Heart right ventricle (tissue), 16 donors: Measurements from ENCODE around the gene DHX40. TPM values are rescaled to one million over a fixed set of nuclear protein-coding genes. Genes with fewer than 3 reads are reported as not detected.
A peak's percentile ranks its signal among the peaks of the same experiment; 100 is the strongest.

Experiments
- ATAC-seq, 8 donors: fragments of 200-7000 bp; cut with Tn5 transposase; one replicate each; pipeline ENCODE4 v1.9.1; 2020; ENCODE audit warnings: mild to moderate bottlenecking in 8 of 8, moderate library complexity in 8 of 8, moderate number of reproducible peaks in 1 of 8
- DNase-seq, 2 donors: peaks; one replicate each; pipeline ENCODE4 v3.0.0-alpha.2; 2020
- H3K27ac ChIP-seq, 10 donors: fragments of 200-600 bp; sonication (generic) in 2 of 10; one replicate each; pipeline versions ENCODE4 v1.5.0 to v1.8.0; 2020 to 2022; ENCODE audit warnings: mild to moderate bottlenecking in 3 of 10
- H3K27me3 ChIP-seq, 7 donors: fragments of 200-600 bp; one replicate each; pipeline ENCODE4 v1.8.0; 2021 to 2022; ENCODE audit warnings: mild to moderate bottlenecking in 2 of 7
- H3K36me3 ChIP-seq, 9 donors: fragments of 200-600 bp; sonication (generic) in 1 of 9; one replicate each; pipeline versions ENCODE4 v1.5.0 to v1.8.0; 2020 to 2022; ENCODE audit warnings: mild to moderate bottlenecking in 2 of 9
- H3K4me1 ChIP-seq, 9 donors: fragments of 200-600 bp; sonication (generic) in 1 of 9; one replicate each; pipeline versions ENCODE4 v1.5.0 to v1.8.0; 2020 to 2022; ENCODE audit warnings: mild to moderate bottlenecking in 4 of 9
- H3K4me3 ChIP-seq, 10 donors: fragments of 200-600 bp; sonication (generic) in 2 of 10; one replicate each; pipeline versions ENCODE4 v1.5.0 to v1.8.0; 2020 to 2022; ENCODE audit warnings: mild to moderate bottlenecking in 7 of 10, moderate library complexity in 2 of 10
- H3K9me3 ChIP-seq, 11 donors: fragments of 200-600 bp in 10 of 11; sonication (generic) in 2 of 11; one replicate each; pipeline versions ENCODE4 v1.5.0 to v1.8.0; 2013 to 2022; ENCODE audit warnings: mild to moderate bottlenecking in 2 of 11, control low read depth in 1 of 11, moderate library complexity in 1 of 11
- CTCF ChIP-seq, 9 donors: fragments of 200-600 bp; sonication (generic) in 2 of 9; IDR thresholded peaks; one replicate each; pipeline versions ENCODE4 v1.5.0 to v1.8.0; 2021 to 2022; ENCODE audit warnings: antibody characterized with exemption in 9 of 9, mild to moderate bottlenecking in 5 of 9, moderate library complexity in 1 of 9
- WGBS, 2 donors: extraction: QIAGEN DNeasy Blood & Tissue Kit; methylation state at CpG; one replicate each; pipeline ENCODE4 v1.1.7; 2013; ENCODE audit warnings: inconsistent platforms in 1 of 2; 5-methylcytosine and 5-hydroxymethylcytosine counted together
- intact Hi-C, 10 donors: fragments of 100-400 bp; cut with DNase I; formaldehyde crosslinking; loops; one replicate each; pipeline versions ENCODE4 v1.11.1 to v1.14.2; 2022
- polyA plus RNA-seq, 2 donors: library from polyadenylated mRNA; stranded (reverse); fragments of 200-250 nt; gene quantifications; one replicate each; pipeline ENCODE4 v1.2.3, GENCODE V29; 2013
- total RNA-seq, 10 donors: library from RNA; stranded (reverse); fragmentation: NEBNext Ultra II Directional in 3 of 10; extraction: Animal tissue kit (Norgen Biotek cat#: 25700) in 3 of 10; gene quantifications; one replicate each; pipeline versions ENCODE4 v1.2.1 to v1.2.4, GENCODE V29; 2021 to 2023
- donor health status: Arrhythmogenic right ventricular cardiomyopathy.
- donor health status: ischemic (EF 13 %, LVEDD 7.1; RV severe dilation, severe dysfunction).
- donor health status: healthy with polysubstance abuse.
- donor health status: DM: no; HTN: yes; CAD: no.
- donor health status: DM: no; HTN: no; CAD: no.
- donor health status: ischemic (EF 25% LVEDD 6.9; RV normal size, moderate dysfunction).
- donor health status: ischemic (EF 25% LVEDD 5.7; RV mildly dilated, moderate dysfunction).
- donor health status: healthy.
- donor health status: DM: yes; HTN: yes; CAD: no.
- donor health status: Ischemic cardiomyopathy.
- donor health status: ischemic (EF 35%, LVEDD 5.7; RV mildly dilated, moderate dysfunction).
- donor health status: nonischemic (EF 11% LVEDD 7.7; RV severe dilation, severe dysfunction).
- donor health status: DM: yes; HTN: yes; CAD: no.
- donor health status: PGD.
- donor health status: ischemic (EF 29% LVEDD 5.4; RV normal size, mild dysfunction).
- donor health status: nonischemic (EF 23%, LVEDD 6.1; RV moderate dilation, normal function).

The DHX40 gene
- total and polyA plus RNA-seq, 12 donors = 6.9 to 22.9 (median 20.2) TPM

GRCh38 chr17:59611503-59611902 lies 46.1 kb downstream of the DHX40 start:
- intact Hi-C loops = no loop called here
- H3K4me1 ChIP-seq = peaks cover 0 to 3% (median 0%) of the 10 kb centered on the region in 9 donors
- H3K36me3 ChIP-seq = peaks cover 0 to 55% (median 10%) of the 10 kb centered on the region in 9 donors
- ATAC-seq (no peak), DNase-seq (no peak)
- no peak for TF ChIP-seq CTCF (IDR thresholded peaks at IDR 0.05)
- H3K27ac ChIP-seq = no peak overlapping the region
- no peak overlapping the region for H3K4me3 ChIP-seq
- no peaks in the 10 kb centered on the region for H3K27me3 ChIP-seq
- no peaks in the 10 kb centered on the region for H3K9me3 ChIP-seq

- no peak for DNase-seq
- H3K27me3 ChIP-seq = no peaks in the 10 kb centered on the region
- intact Hi-C loops = no loop called here
- 82 to 94% methylated on average over 7 of the region's 7 CpGs for WGBS, 2 donors
- H3K27ac ChIP-seq = no peak overlapping the region
- no peak for ATAC-seq
- peaks cover 3 to 27% (median 14%) of the 10 kb centered on the region in 9 donors for H3K4me1 ChIP-seq
- no peak for TF ChIP-seq CTCF (IDR thresholded peaks at IDR 0.05)
- H3K9me3 ChIP-seq = no peaks in the 10 kb centered on the region
- no peak overlapping the region for H3K4me3 ChIP-seq
- peaks cover 0 to 8% (median 0%) of the 10 kb centered on the region in 9 donors for H3K36me3 ChIP-seq
Observed at GRCh38 chr17:59616253-59616920, 51.0 kb downstream of the DHX40 start.

GRCh38 chr17:59617156-59617732 lies 51.8 kb downstream of the DHX40 start:
- WGBS, 2 donors = 87 to 98% methylated on average over 1 of the region's 1 CpG
- H3K4me3 ChIP-seq = no peak overlapping the region
- intact Hi-C loops = no loop called here

GRCh38 chr17:59619035-59619297 lies 53.6 kb downstream of the DHX40 start:
- TF ChIP-seq CTCF (IDR thresholded peaks at IDR 0.05) = no peak
- Histone ChIP-seq H3K36me3 (no peaks in the 10 kb centered on the region), H3K27me3 (no peaks in the 10 kb centered on the region), H3K4me1 (peaks cover 12 to 53% (median 40%) of the 10 kb centered on the region in 9 donors), H3K9me3 (no peaks in the 10 kb centered on the region), H3K4me3 (peak overlapping the region; percentile 74 to 94 (median 86)), H3K27ac (peak overlapping the region; percentile 95 to 100 (median 98))
- ATAC-seq (no peak), DNase-seq (no peak)
- intact Hi-C loops = no loop called here
- 0% methylated on average over 11 of the region's 11 CpGs for WGBS, 2 donors

More at GRCh38 chr17:59617156-59617732, 51.8 kb downstream of the DHX40 start:
- no peaks in the 10 kb centered on the region for H3K9me3 ChIP-seq
- H3K27ac ChIP-seq = peak overlapping the region in 1 of 10 donors; percentile 99
- H3K4me1 ChIP-seq = peaks cover 9 to 36% (median 23%) of the 10 kb centered on the region in 9 donors
- H3K27me3 ChIP-seq = no peaks in the 10 kb centered on the region
- no peaks in the 10 kb centered on the region for H3K36me3 ChIP-seq
- no peak for DNase-seq
- no peak for TF ChIP-seq CTCF (IDR thresholded peaks at IDR 0.05)
- ATAC-seq = no peak
